ENCODE measurements around the gene LYPD6B.
A peak's percentile ranks its signal among the peaks of the same experiment; 100 is the strongest.

Gene LYPD6B

DNA sequence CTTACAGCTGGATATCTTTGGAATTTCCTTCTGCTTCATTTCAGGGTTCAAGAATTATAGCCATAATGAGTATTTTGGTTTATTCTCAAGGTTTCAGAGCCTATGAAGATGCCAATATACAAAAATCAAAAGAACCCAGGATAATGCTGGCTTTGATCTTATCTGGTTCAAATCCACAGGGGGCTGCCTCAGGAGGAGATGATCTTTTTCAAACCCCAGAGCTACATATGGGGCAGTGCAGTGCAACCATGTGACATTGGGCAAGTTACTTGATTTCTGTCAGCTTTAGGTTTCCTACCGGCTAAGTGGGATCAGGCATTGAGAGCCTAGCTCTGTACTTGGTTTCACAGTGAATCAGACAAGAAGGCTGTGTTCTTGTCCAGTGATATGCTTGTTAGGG is 23.0 kb upstream of the LYPD6B start:
- DNase-seq = no peak

GRCh38 chr2:149015926-149016563 is 22.5 kb upstream of the LYPD6B start:
- no peak for DNase-seq

GRCh38 chr2:149017116-149017985 is 21.1 kb upstream of the LYPD6B start:
- peak; percentile 65 for DNase-seq

- DNase-seq = peak; percentile 18
Observed at GRCh38 chr2:149018981-149019380, 19.5 kb upstream of the LYPD6B start.

DNA sequence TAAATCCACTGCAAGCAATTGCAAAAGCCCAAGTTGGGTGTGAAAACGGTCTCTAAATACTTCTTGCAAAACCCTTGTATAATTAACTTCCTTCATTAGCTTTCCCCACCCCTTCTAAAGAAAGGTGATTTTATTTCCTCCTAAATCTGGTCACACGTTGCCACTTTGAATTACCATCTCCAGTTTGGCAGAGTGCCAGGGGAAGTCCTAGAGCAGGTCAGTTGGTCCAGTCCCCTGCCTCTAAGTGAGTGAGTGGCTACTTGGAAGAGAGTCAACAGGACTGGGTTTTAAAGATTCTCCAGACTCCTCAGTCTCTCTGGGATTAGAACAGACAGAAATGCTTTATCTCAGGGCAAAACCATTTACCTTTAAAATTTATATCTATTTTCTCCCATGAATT is 18.7 kb upstream of the LYPD6B start:
- DNase-seq = peak; percentile 42

- peak; percentile 4 for DNase-seq
Observed at GRCh38 chr2:149020432-149020851, 18.1 kb upstream of the LYPD6B start.

DNA sequence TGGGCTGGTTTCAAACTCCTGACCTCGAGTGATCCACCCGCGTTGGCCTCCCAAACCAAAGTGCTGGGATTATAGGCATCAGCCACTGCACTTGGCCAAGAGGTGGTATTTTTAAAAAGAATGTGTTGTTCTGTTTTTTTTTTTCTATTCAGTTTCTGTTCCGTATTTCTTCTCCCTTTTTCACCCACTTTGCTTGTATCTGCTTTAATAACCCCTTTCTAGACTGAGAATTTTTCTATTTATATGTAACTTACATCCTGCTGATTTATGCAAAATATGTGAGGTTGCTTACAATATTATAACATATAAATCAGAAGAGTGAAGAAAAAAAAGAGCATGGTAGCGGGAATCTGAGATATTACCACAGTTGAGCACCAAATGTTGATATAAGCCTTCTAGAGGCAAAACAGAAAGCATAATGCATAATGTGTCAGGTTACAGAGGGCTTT is 17.2 kb upstream of the LYPD6B start:
- peak; percentile 92 for DNase-seq

DNA sequence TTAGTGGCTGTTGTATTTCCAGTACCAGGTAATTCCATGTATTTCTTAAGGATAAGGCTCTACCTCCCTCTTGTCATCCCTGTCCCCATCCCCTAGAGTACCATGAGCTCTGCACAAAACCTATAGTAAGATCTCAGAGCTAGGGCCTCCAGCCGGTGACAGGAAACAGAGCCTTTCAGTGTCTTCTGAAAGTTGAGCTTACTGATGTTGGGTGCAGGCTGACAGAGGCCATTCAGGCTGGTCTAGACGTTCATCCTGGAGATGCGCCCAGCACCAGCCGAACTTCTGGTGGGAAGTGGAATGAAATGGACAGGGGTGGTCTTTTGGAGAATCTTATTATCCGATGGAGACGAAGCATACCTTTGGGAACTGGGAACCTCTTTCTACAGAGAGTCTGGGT is 16.7 kb upstream of the LYPD6B start:
- DNase-seq = no peak

DNA sequence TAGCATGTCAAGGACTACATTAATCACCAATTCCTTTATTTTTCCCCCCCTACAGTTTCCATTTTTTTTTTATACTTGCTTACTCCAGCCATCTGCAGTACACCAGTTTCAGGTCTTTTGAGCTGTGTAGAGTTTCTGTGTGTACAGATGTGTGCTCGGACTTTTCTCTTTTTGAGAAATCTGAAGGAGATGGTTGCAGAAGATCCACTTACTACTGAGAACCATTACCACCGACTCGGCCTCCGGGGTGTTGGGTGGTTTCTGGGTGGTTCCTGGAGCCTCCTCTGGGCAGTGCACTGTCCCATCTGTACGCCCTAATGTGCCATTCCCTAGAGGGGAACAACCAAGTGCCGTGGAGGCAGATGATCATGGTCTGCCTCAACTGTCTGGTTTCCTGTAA is 15.4 kb upstream of the LYPD6B start:
- DNase-seq = no peak

- DNase-seq = peak; percentile 9
Observed at GRCh38 chr2:149027590-149028250, 10.8 kb upstream of the LYPD6B start.

DNA sequence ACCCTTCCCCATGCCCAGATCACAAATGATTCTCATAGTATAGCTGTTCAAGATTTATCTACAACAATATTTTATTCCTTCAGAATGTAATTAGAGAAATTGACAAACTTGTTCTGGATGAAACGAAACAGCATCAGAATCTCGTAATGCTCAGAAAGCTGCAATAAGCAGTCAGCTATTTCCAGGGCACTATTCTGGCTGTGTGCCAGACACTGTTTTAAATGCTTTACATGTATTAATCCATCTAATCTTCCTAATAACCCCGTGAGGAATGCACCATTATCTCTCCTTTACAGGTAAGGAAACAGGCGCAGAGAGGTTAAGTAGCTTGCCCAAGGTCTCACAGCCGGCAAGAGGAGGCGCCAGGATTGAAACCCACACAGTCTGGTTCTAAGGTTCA is 10.1 kb upstream of the LYPD6B start:
- no peak for DNase-seq

- no peak for DNase-seq
Observed at GRCh38 chr2:149028891-149029290, 9.6 kb upstream of the LYPD6B start.

DNA sequence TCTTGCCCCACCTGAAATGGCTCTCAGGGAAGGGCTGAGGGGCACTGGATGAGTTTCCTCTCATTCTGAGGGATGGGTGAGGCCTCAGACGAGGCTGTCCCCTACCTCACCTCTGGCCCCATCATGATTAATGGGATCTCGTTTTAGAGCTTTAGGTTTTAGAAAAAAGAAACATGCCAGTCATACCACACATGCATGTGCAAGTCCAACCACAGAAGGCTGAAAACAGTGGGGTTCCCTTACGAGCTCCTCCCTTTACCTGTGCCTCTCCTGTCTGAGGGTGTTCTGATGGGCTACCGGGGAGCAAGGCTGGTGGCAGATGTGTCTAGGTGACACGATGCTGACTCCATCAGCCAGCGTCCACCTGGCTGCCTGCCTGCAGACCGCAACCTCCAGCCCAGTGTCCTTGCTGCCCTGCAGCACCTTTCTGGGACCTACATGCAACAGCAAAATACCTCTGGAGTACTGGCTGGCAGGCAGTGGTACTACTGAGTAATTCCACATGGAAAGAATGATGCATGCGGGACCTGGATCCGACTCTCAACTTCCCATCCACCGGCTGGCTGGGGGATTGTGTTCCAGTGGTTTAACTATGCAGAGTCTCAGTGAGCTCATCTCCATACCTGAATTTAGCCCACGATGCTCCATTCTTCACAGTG is 9.1 kb upstream of the LYPD6B start:
- no peak for DNase-seq

DNA sequence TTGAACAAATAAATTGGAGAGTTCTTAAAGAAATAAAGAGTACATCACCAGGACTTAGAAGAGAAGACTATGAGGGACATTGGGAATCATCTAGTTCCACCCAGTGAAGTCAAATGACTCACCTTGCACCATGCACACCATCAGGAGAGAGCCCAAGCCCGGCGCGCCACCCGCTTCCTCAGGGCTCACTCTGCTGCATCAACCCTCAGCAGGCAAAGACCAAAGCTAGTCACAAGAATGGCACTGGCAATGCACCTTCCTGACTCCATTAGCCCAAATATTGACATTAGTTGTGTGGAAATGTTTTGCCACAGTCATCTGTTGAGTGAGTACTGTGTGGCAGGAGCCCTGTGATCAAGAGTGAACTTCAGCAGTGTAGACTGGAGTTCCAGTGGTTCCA is 7.1 kb upstream of the LYPD6B start:
- DNase-seq = no peak

DNA sequence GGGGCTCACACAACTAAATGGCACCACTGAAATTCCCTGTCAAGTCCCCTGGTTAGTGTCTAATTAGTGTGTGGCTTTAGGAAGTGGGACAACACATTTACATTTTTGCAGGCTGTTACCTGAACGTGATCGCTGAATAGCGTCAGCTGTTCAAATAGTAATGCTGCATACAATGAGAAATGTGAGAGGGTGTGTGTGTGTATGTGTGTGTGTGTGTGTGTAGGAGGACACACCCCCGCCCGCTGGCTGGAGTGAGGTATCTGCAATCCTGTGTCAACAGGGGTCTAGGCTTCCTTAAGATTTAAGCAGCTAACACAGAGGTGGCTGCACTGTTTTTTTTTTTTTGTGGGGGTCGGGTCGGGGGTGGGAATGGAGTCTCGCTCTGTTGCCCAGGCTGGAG is 4.8 kb upstream of the LYPD6B start:
- no peak for DNase-seq

- DNase-seq = no peak
Observed at GRCh38 chr2:149034406-149034805, 4.1 kb upstream of the LYPD6B start.

GRCh38 chr2:149036507-149037293 is 1.8 kb upstream of the LYPD6B start:
- no peak for DNase-seq

DNA sequence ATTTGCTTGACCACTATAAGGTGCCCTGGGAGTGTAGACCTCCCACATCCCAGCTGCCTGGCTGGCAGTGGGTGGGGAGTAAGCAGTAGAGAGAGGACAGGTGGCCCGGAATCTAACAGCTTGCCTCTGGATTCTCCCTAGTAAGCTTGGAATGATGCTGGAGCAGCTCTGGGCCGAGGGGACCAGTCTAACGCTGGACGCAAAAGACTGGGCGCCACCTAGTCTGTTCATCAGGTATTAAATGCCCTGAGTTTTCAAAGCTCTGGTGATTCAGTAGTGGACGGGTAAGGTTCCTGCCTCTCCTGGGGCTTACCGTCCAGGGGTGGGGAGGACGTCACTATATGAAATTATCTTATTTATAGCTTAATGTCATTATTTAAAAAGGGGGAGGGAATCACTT is 648 bp upstream of the LYPD6B start:
- no peak for DNase-seq

GRCh38 chr2:149039213-149039724 is 770 bp downstream of the LYPD6B start:
- DNase-seq = no peak

- peak; percentile 9 for DNase-seq
Observed at GRCh38 chr2:149040451-149040850, 2.0 kb downstream of the LYPD6B start.

DNA sequence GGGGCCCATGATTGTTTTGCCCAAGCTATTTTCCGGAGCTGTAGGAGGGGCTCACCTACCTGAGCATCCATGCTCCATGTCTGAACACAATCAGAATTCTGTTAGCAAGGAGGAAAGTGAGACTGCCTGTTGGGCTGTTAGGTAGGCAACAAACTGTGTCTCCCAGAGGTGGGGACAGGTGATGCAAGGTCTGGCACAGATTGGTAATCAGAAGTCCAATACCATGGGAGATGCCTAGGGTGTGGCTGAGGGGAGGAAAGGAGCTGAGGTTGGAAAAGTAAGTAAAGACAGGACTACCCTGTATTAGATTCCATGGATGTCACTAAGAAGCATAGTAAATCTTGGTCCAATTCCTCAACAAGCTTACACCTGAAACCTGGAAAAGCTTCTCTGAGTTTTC is 3.0 kb downstream of the LYPD6B start:
- DNase-seq = no peak

GRCh38 chr2:149042881-149043280 is 4.4 kb downstream of the LYPD6B start:
- no peak for DNase-seq
